HEK293T (cell line): ENCODE results near the gene ZBTB46.

Experiments used
- CTCF ChIA-PET: fragments of 350-600 bp; formaldehyde crosslinking; extraction: SDS; loops from one replicate; lab custom pipeline; 2021; ENCODE audit warnings: antibody characterized with exemption, inconsistent platforms; lab: Yijun Ruan, JAX
- POLR2A ChIA-PET: fragments of 350-600 bp; formaldehyde crosslinking; extraction: SDS; loops from one replicate; lab custom pipeline; 2020; ENCODE audit warnings: antibody characterized with exemption, inconsistent platforms; lab: Yijun Ruan, JAX
- DNase-seq: peaks from one replicate; pipeline ENCODE4 v3.0.0; 2012; ENCODE audit warnings: mixed read lengths; ENCODE audit errors: extremely low spot score
- ARNT ChIP-seq: fragments of 450-650 bp; IDR thresholded peaks from 2 replicates; pipeline ENCODE4 v1.6.1; 2017; ENCODE audit warnings: mild to moderate bottlenecking
- BHLHE40 ChIP-seq: fragments of 450-650 bp; IDR thresholded peaks from 2 replicates; pipeline ENCODE4 v1.6.1; 2016; ENCODE audit warnings: mild to moderate bottlenecking, moderate library complexity, borderline replicate concordance
- CTBP1 ChIP-seq: fragments of 450-650 bp; IDR thresholded peaks from 2 replicates; pipeline ENCODE4 v1.6.1; 2016; ENCODE audit warnings: borderline replicate concordance
- ELF4 ChIP-seq: fragments of 450-650 bp; IDR thresholded peaks from 2 replicates; pipeline ENCODE4 v1.6.1; 2017; ENCODE audit warnings: antibody characterized with exemption
- FOXA1 ChIP-seq: fragments of 450-650 bp; IDR thresholded peaks from 2 replicates; pipeline ENCODE4 v1.6.1; 2016; ENCODE audit warnings: mild to moderate bottlenecking
- FOXK2 ChIP-seq: fragments of 450-650 bp; IDR thresholded peaks from 2 replicates; pipeline ENCODE4 v1.6.1; 2016; ENCODE audit warnings: mild to moderate bottlenecking
- FOXM1 ChIP-seq: fragments of 450-650 bp; IDR thresholded peaks from 2 replicates; pipeline ENCODE4 v1.6.1; 2017; ENCODE audit warnings: mild to moderate bottlenecking, borderline replicate concordance
- HDGF ChIP-seq: fragments of 450-650 bp; IDR thresholded peaks from 2 replicates; pipeline ENCODE4 v1.6.1; 2017; ENCODE audit warnings: antibody characterized with exemption, borderline replicate concordance
- L3MBTL2 ChIP-seq: fragments of 450-650 bp; conservative IDR thresholded peaks from 2 replicates; pipeline ENCODE4 v1.6.1; 2016; ENCODE audit warnings: mild to moderate bottlenecking
- LEF1 ChIP-seq: fragments of 450-650 bp; IDR thresholded peaks from 2 replicates; pipeline ENCODE4 v1.6.1; 2017; ENCODE audit warnings: mild to moderate bottlenecking, borderline replicate concordance
- NFRKB ChIP-seq: fragments of 450-650 bp; IDR thresholded peaks from 2 replicates; pipeline ENCODE4 v1.6.1; 2016; ENCODE audit warnings: mild to moderate bottlenecking, moderate library complexity
- SP1 ChIP-seq: fragments of 450-650 bp; IDR thresholded peaks from 2 replicates; pipeline ENCODE4 v1.6.1; 2017
- SUZ12 ChIP-seq: fragments of 450-650 bp; IDR thresholded peaks from 2 replicates; pipeline ENCODE4 v1.6.1; 2016; ENCODE audit warnings: mild to moderate bottlenecking
- TARDBP ChIP-seq: fragments of 450-650 bp; IDR thresholded peaks from 2 replicates; pipeline ENCODE4 v1.6.1; 2016
- ZNF384 ChIP-seq: fragments of 450-650 bp; IDR thresholded peaks from 2 replicates; pipeline ENCODE4 v1.6.1; 2016
- TF ChIP-seq, protein P1 (sequence below): fragments of 450-650 bp; IDR thresholded peaks from 2 replicates; pipeline ENCODE4 v1.6.1; 2016

Gene ZBTB46

DNA sequence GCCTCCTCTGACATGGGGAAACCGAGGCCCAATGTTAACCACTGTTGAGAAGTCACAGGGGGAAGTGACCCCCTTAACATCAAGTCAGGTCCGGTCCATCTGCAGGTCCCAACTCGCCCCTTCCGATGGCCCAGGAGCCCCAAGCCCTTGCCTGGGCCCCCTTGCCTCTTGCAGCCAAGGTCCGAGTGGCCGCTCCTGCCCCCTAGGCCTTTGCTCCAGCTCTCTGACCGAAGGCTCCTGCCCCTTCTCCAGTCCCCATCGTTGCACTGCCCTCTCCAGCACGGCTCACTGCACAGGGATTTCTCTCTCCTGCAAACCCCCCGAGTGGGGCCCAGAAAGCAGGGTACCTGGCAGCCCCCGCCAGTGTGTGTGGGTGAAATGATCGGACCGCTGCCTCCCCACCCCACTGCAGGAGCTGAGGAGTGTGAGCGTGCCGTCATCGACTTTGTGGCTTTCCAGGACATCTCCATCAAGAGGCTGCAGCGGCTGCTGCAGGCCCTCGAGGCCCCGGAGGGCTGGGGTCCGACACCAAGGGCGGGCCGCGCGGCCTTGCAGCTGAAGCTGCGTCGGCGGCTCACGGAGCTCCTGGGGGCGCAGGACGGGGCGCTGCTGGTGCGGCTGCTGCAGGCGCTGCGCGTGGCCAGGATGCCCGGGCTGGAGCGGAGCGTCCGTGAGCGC, 133.1 kb downstream of the ZBTB46 start:
- ChIA-PET POLR2A (interaction anchor here (1.0 kb wide), 1 partner anchor 10 kb away, joined by 9 read pairs; the partner anchor contains the start of genes ARFRP1 and ZGPAT), CTCF (no interaction called here)
- peak; percentile 9 for DNase-seq
- no peak for TF ChIP-seq SP1
- no peak for TF ChIP-seq ARNT
- no peak for TF ChIP-seq TARDBP
- no peak for TF ChIP-seq BHLHE40
- no peak for TF ChIP-seq L3MBTL2

- CTCF ChIA-PET: no interaction called here
- DNase-seq: no peak
- TF ChIP-seq TARDBP (no peak), HDGF (no peak), SUZ12 (no peak), CTBP1 (no peak), LEF1 (no peak), FOXA1 (no peak), ARNT (no peak), SP1 (no peak), NFRKB (no peak), ZNF384 (no peak), ELF4 (no peak), FOXK2 (no peak)
- POLR2A ChIA-PET: no interaction called here
Measured at GRCh38 chr20:63697357-63697867, 133.7 kb downstream of the ZBTB46 start.

DNA sequence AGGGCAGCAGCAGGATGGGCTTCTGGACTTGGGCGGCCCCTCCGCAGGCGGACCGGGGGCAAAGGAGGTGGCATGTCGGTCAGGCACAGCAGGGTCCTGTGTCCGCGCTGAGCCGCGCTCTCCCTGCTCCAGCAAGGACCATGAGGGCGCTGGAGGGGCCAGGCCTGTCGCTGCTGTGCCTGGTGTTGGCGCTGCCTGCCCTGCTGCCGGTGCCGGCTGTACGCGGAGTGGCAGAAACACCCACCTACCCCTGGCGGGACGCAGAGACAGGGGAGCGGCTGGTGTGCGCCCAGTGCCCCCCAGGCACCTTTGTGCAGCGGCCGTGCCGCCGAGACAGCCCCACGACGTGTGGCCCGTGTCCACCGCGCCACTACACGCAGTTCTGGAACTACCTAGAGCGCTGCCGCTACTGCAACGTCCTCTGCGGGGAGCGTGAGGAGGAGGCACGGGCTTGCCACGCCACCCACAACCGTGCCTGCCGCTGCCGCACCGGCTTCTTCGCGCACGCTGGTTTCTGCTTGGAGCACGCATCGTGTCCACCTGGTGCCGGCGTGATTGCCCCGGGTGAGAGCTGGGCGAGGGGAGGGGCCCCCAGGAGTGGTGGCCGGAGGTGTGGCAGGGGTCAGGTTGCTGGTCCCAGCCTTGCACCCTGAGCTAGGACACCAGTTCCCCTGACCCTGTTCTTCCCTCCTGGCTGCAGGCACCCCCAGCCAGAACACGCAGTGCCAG, 134.3 kb downstream of the ZBTB46 start, which contains the start of gene TNFRSF6B:
TNFRSF6B (plus strand) TSS at position 25 of the 729 bp plus-strand sequence; CDS start at position 141, 116 bp downstream.
- no peak for DNase-seq
- TF ChIP-seq NFRKB: no peak
- TF ChIP-seq CTBP1: no peak
- no peak for TF ChIP-seq ARNT
- TF ChIP-seq SP1: no peak
- no peak for TF ChIP-seq ZNF384
- TF ChIP-seq HDGF: no peak
- no peak for TF ChIP-seq SUZ12
- no peak for TF ChIP-seq L3MBTL2
- no peak for TF ChIP-seq BHLHE40
- TF ChIP-seq ELF4: no peak
- no peak for TF ChIP-seq FOXM1
- no peak for TF ChIP-seq FOXA1
- no peak for TF ChIP-seq TARDBP
- TF ChIP-seq LEF1: no peak
- POLR2A ChIA-PET: no interaction called here
- CTCF ChIA-PET: no interaction called here

DNA sequence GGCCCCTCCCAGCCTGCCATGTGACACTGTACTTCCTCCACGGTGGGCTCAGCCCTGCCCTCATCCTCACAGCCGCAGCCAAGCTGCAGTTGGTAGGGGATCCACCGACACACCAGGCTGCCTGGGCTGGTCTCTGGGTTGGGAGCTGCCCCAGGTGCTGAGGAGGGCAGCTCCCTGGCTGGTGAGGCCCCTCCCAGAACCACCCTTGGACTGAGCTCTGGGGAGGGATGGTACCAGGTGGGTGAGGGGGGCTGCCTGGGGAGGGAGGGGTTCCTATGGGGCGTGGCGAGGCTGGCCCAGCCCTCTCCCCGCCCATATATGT, 134.8 kb downstream of the ZBTB46 start:
- no peak for DNase-seq
- POLR2A ChIA-PET: interaction anchor here (1.1 kb wide), 1 partner anchor 69 kb away, joined by 3 read pairs; the partner anchor contains the start of gene GMEB2
- CTCF ChIA-PET: no interaction called here
- TF ChIP-seq FOXM1 (no peak), TARDBP (no peak), HDGF (no peak), L3MBTL2 (no peak), ZNF384 (no peak)

- TF ChIP-seq SP1 (no peak), TARDBP (no peak), ZNF384 (no peak), L3MBTL2 (no peak), HDGF (no peak), BHLHE40 (no peak), FOXM1 (no peak)
- ChIA-PET CTCF (no interaction called here), POLR2A (interaction anchor here (1.1 kb wide), 1 partner anchor 69 kb away, joined by 3 read pairs; the partner anchor contains the start of gene GMEB2)
- no peak for DNase-seq
Measured at GRCh38 chr20:63695424-63696305, 135.4 kb downstream of the ZBTB46 start.

DNA sequence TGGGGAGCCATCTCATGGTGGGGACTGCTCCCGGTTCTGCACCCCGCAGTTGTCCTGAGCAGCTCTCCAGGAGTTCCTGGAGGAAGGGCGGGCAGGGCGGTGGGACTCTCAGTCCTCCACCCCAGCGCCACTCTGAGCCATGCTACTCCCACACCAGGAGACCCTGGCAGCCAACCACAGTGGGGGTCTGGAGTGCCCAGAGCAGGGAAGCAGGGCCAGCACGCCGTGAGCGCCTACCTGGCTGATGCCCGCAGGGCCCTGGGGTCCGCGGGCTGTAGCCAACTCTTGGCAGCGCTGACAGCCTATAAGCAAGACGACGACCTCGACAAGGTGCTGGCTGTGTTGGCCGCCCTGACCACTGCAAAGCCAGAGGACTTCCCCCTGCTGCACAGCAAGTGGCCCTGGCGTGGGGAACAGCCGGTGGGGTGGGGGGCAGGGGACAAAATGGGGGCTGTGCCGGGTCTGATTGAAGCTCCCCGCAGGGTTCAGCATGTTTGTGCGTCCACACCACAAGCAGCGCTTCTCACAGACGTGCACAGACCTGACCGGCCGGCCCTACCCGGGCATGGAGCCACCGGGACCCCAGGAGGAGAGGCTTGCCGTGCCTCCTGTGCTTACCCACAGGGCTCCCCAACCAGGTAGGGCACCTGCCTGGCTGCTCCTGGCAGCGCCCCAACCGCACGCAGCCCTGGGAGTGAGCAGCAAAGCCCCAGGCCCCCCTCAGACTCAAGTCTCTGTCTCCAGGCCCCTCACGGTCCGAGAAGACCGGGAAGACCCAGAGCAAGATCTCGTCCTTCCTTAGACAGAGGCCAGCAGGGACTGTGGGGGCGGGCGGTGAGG, 136.3 kb downstream of the ZBTB46 start:
- CTCF ChIA-PET: no interaction called here
- DNase-seq: no peak
- TF ChIP-seq, protein P1, sequence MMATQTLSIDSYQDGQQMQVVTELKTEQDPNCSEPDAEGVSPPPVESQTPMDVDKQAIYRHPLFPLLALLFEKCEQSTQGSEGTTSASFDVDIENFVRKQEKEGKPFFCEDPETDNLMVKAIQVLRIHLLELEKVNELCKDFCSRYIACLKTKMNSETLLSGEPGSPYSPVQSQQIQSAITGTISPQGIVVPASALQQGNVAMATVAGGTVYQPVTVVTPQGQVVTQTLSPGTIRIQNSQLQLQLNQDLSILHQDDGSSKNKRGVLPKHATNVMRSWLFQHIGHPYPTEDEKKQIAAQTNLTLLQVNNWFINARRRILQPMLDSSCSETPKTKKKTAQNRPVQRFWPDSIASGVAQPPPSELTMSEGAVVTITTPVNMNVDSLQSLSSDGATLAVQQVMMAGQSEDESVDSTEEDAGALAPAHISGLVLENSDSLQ: no peak
- TF ChIP-seq BHLHE40 (no peak), FOXA1 (no peak), ELF4 (no peak), CTBP1 (no peak), FOXM1 (no peak), NFRKB (no peak), L3MBTL2 (no peak), TARDBP (no peak), SUZ12 (no peak)
- POLR2A ChIA-PET: interaction anchor here (1.5 kb wide), 1 partner anchor 8 kb away, joined by 5 read pairs; no protein-coding TSS in a partner anchor
